HG03060 (cell line): Measurements from ENCODE around the gene PRIM1.
"Not testable (repeated sequence)": the region's sequence is repeated elsewhere in the genome, so short reads cannot be mapped to it uniquely, and the experiment has no call there.

ENCODE experiments used
- ATAC-seq: cut with Tn5 transposase; IDR thresholded peaks from one replicate; pipeline ENCODE4 v1.9.1; 2021; ENCODE audit warnings: low read depth, moderate number of reproducible peaks; ENCODE audit not compliant: unreplicated experiment

Gene PRIM1

GRCh38 chr12:56763753-56764657, 11.9 kb upstream of the PRIM1 start:
- no peak for ATAC-seq

GRCh38 chr12:56761812-56762211, 9.7 kb upstream of the PRIM1 start:
- ATAC-seq = no peak

GRCh38 chr12:56760460-56760859, 8.3 kb upstream of the PRIM1 start:
- no peak for ATAC-seq

GRCh38 chr12:56759263-56759908, 7.3 kb upstream of the PRIM1 start:
- ATAC-seq = no peak

- ATAC-seq = no peak
These were observed 6.7 kb upstream of the PRIM1 start for GRCh38 chr12:56758728-56759262.

GRCh38 chr12:56757971-56758370, 5.8 kb upstream of the PRIM1 start:
- ATAC-seq = not testable (repeated sequence)

GRCh38 chr12:56753566-56753965, 1.4 kb upstream of the PRIM1 start:
- ATAC-seq = no peak

GRCh38 chr12:56750596-56750995, 1.5 kb downstream of the PRIM1 start:
- ATAC-seq = not testable (repeated sequence)

GRCh38 chr12:56749853-56750252, 2.3 kb downstream of the PRIM1 start:
- ATAC-seq = no peak

GRCh38 chr12:56749359-56749758, 2.8 kb downstream of the PRIM1 start:
- no peak for ATAC-seq

GRCh38 chr12:56728139-56728861, 23.8 kb downstream of the PRIM1 start:
- ATAC-seq = no peak

GRCh38 chr12:56726196-56726675, 25.9 kb downstream of the PRIM1 start:
- ATAC-seq = not testable (repeated sequence)

GRCh38 chr12:56725723-56726102, 26.4 kb downstream of the PRIM1 start:
- ATAC-seq = no peak

- peak; percentile 86 for ATAC-seq
These were observed 27.0 kb downstream of the PRIM1 start, which contains the start of gene NACA for GRCh38 chr12:56724972-56725722. NACA (minus strand) TSS chr12:56725299; CDS start chr12:56724521, 778 bp downstream.

GRCh38 chr12:56724701-56724971, 27.5 kb downstream of the PRIM1 start:
- ATAC-seq = no peak

- no peak for ATAC-seq
These were observed 28.0 kb downstream of the PRIM1 start for GRCh38 chr12:56723889-56724700.

- no peak for ATAC-seq
These were observed 28.8 kb downstream of the PRIM1 start for GRCh38 chr12:56723352-56723751.

GRCh38 chr12:56722832-56723231, 29.3 kb downstream of the PRIM1 start:
- ATAC-seq = no peak

- ATAC-seq = no peak
These were observed 30.4 kb downstream of the PRIM1 start for GRCh38 chr12:56721721-56722120.
